CD4-positive, alpha-beta T cell treated with Interferon alpha-2 for 1 hour (primary cell): ENCODE results near the gene KRTAP10-3.
"Not testable (repeated sequence)": the region's sequence is repeated elsewhere in the genome, so short reads cannot be mapped to it uniquely, and the experiment has no call there.

ENCODE experiments used
- DNase-seq, 2 donors: peaks; one replicate each; pipeline ENCODE4 v3.0.0-alpha.2; 2020 to 2022

KRTAP10-3 gene

GRCh38 chr21:44589586-44590305 lies 31.2 kb upstream of the KRTAP10-3 start:
- DNase-seq, result no peak

GRCh38 chr21:44589094-44589493 lies 30.5 kb upstream of the KRTAP10-3 start:
- DNase-seq, result no peak

GRCh38 chr21:44585892-44586291 lies 27.3 kb upstream of the KRTAP10-3 start:
- no peak for DNase-seq

- DNase-seq, result peak in 1 of 2 donors; percentile 27
Measured at GRCh38 chr21:44583800-44584147, 25.2 kb upstream of the KRTAP10-3 start.

- no peak for DNase-seq
Measured at GRCh38 chr21:44583089-44583799, 24.6 kb upstream of the KRTAP10-3 start.

- no peak for DNase-seq
Measured at GRCh38 chr21:44582055-44582454, 23.5 kb upstream of the KRTAP10-3 start.

GRCh38 chr21:44581158-44581557 lies 22.6 kb upstream of the KRTAP10-3 start:
- DNase-seq, result no peak

GRCh38 chr21:44580231-44580821 lies 21.7 kb upstream of the KRTAP10-3 start, which contains the start of gene KRTAP10-5:
TSS of gene KRTAP10-5 (minus strand) at chr21:44580604. CDS start at chr21:44580578, 26 bp downstream.
- DNase-seq, result not testable (repeated sequence)

GRCh38 chr21:44579833-44580144 lies 21.2 kb upstream of the KRTAP10-3 start:
- DNase-seq, result no peak

- DNase-seq, result no peak
Measured at GRCh38 chr21:44579056-44579832, 20.6 kb upstream of the KRTAP10-3 start.

GRCh38 chr21:44578371-44579055 lies 19.9 kb upstream of the KRTAP10-3 start:
- DNase-seq, result no peak

GRCh38 chr21:44576025-44576420 lies 17.4 kb upstream of the KRTAP10-3 start:
- DNase-seq, result no peak

GRCh38 chr21:44575307-44576024 lies 16.9 kb upstream of the KRTAP10-3 start:
- DNase-seq, result no peak

- no peak for DNase-seq
Measured at GRCh38 chr21:44574457-44575306, 16.1 kb upstream of the KRTAP10-3 start.

GRCh38 chr21:44573630-44574456 lies 15.2 kb upstream of the KRTAP10-3 start, which contains the start of gene KRTAP10-4:
TSS of gene KRTAP10-4 (plus strand) at chr21:44573729. CDS start at chr21:44573759, 30 bp downstream.
- not testable (repeated sequence) for DNase-seq

- no peak for DNase-seq
Measured at GRCh38 chr21:44572959-44573583, 14.5 kb upstream of the KRTAP10-3 start.

- DNase-seq, result no peak
Measured at GRCh38 chr21:44571844-44572782, 13.5 kb upstream of the KRTAP10-3 start.

- no peak for DNase-seq
Measured at GRCh38 chr21:44571296-44571695, 12.7 kb upstream of the KRTAP10-3 start.
